GM12801 (cell line): ENCODE data around the gene LRRC32.

ENCODE experiments used
- TF ChIP-seq, protein P1 (sequence below): IDR thresholded peaks from one replicate; pipeline ENCODE4 v1.5.1; 2011; ENCODE audit warnings: control low read depth; ENCODE audit not compliant: insufficient read length; ENCODE audit errors: extremely low read depth

LRRC32 gene

DNA sequence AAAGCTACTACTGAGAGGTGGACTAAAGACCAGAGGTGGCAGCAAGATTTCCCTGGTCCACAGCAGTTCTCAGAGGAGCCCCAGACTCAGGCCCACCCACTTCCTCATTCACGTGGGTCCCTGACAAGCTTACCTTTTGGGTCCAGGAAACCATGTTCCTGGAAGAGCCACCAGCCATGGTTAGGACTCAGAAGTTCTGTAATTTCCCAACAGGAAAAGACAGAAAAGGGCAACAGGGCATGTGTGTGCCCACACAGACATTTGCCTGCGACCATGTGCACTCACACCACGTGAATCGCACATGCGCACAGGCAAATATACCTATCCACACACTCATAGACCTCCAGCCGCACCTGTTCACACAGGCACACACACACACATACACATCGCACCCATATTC lies 42.9 kb downstream of the LRRC32 start:
- TF ChIP-seq, protein P1, sequence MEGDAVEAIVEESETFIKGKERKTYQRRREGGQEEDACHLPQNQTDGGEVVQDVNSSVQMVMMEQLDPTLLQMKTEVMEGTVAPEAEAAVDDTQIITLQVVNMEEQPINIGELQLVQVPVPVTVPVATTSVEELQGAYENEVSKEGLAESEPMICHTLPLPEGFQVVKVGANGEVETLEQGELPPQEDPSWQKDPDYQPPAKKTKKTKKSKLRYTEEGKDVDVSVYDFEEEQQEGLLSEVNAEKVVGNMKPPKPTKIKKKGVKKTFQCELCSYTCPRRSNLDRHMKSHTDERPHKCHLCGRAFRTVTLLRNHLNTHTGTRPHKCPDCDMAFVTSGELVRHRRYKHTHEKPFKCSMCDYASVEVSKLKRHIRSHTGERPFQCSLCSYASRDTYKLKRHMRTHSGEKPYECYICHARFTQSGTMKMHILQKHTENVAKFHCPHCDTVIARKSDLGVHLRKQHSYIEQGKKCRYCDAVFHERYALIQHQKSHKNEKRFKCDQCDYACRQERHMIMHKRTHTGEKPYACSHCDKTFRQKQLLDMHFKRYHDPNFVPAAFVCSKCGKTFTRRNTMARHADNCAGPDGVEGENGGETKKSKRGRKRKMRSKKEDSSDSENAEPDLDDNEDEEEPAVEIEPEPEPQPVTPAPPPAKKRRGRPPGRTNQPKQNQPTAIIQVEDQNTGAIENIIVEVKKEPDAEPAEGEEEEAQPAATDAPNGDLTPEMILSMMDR: no peak

DNA sequence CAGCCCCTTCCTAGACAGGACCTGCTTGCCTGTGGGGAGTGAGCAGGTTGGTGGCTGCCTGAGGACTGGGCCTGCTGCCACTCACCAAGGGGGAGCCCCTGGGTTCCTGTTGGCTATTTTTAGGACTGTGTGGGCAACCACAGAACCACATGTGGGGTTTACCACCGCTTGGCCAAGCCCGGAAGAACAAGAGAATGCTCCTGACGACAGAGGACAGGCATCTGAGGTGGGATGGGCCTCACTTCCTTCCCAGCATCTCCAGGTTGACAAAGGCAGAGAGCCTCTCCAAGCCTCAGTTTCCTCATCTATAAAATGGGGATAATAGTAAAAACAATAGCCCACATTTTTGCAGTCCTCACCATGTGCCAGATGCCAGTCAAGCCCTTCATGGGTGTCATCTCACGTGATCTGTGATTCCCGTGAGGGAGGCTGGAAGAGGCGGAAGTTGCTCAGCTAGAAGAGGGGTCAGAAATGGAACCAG lies 43.6 kb downstream of the LRRC32 start:
- TF ChIP-seq, protein P1: no peak

DNA sequence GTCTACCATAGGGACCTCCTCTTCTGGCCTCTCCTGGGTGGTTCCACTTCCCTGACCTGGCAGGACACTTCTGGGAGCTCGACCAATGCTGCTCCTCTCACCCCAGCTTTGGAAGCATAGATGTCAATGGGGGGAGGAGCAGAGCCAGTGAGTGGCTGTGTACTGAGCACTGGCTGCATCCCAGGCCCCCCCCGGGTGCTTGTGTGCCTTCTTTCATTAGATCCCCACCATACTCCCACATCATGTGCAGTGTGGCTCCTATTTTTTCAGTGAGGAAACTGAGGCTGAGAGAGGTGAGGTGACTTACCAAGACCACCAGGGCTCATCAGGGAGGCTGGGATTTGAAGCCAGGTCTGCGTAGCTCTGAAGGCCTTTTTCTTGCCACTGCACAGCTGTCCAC lies 44.3 kb downstream of the LRRC32 start:
- TF ChIP-seq, protein P1: no peak

DNA sequence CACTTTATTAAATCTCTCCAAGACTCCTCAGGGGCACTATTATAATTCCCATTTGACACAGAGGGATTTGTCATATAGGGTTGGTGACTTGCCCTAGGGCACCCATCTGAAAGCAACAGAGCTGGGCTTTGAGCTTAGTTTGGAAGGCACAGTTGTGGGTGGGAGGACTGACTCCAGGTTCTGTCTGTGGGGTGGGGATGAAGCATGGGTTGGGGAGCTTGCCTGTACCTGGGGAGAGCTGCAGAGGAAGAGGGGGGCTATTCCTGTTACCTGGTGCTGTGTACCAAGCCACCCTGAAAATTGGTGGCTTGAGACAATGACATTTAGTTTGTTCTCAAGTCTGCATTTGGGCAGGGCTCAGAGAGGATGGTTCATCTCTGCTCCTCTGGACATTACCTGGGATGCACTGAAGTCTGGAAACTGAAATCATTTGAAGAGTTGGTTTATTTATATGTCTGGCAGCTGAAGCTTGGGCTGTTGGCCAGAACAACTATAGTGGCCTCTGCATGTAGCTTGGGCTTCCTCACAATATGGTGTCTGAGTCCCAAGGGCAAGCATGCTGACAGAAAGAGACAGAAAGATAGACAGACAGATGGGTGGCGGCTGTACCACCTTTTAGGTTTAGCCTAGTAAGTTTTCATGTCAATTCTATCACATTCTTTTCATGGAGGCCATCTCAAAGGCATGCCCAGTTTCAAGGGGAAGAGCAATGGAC lies 44.9 kb downstream of the LRRC32 start:
- TF ChIP-seq, protein P1: no peak

DNA sequence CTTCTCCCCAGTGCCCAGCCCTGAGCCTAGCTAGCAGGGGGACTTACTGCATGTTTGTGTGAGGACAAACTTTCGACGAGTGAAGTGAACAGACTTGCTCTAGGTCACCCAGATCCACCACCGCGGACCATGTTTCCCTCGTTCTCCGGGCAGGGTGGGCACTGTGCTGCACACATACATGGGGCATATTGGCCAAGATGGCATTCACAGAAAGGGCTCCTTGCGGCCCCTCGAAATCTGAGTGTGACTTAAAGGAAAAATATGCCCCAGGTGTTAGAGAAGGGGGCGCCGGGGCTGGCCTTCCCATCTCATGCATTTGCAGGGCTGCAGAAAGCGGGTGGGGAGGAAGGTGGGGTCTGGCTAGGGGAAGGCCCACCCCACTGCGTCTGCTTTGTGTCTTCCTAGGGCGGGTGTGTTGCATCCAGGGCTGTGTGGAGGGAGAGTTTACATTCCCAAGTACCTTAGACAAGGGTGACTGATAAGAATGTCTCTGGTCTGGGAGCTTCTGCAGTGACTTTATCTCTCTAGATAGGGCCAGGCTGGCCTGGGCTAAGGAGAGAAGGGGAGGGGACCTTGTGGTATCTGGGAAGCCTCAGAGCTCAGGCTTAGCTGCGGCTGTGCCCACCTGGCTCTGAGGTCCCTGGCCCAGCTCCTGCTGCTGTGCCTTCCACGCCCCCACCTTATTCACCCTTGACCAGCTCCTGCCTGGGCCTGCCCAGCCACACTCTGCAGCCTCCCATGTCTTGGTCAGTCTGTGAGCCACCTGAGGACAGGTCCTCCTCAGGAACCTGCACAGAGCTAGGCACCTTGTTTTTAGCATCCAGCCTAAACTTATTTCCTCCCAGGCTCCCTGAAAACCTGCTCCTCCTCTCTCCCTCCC lies 45.8 kb downstream of the LRRC32 start:
- TF ChIP-seq, protein P1: no peak

DNA sequence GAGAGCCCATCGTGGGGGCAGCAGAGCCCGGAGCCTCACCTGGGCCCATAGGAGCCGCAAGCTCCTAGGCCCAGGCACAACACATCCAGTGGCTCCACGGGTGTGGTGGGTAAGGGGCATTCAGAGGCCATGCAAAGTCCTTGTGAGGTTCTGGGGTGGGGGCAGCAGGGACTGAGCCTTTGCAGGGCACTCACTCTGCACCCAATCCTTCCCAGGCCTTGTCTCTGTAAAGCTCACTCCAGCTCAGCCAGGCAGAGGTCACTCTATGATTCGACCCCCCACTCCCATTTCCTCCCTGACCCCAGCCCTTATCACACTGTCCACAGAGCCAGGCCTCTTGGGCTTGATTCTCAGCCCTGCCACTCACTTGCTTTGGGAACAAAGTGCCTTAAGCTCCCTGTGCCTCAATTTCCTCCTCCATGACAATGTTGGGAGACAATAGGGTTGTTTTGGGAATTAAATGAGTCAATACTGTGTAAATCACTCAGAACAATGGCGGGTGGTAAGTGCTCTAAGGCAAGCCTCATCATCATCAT lies 46.6 kb downstream of the LRRC32 start:
- TF ChIP-seq, protein P1: no peak

DNA sequence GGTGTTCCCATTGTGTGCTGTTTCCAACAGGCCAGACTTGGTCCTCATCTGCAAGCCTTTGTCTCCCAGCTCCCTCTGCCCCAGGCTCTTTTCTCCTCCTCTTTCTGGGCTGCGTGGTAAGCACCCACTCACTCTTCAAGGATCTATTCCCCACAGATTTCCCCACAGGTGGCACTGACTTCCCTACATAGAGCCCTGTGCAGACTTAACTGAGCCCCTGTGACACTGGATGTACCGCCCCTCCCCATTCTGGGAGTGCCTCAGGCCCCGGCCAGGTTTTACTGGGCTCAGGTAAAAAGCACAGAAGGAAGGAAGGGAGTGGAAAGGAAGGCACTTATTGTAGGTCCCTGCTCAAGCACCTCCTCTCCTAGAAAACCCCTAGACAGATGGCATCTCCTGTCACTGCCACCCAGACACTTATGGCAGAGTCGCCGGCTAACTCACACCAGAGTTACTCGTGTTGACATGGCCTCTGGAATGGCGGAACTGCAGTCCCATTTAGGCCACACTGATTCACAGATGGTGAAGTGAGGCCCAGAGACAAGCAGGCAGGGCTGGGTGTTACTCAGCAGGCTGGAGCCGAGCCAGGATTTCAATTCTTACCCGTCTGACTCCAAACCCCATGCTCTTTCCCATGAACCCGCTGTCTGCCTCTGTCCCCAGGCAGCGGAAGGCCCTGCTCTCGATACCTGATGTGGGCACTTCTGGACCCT lies 47.2 kb downstream of the LRRC32 start:
- TF ChIP-seq, protein P1: no peak
